ENCODE results near the gene GABBR1.
A peak's percentile ranks its signal among the peaks of the same experiment; 100 is the strongest.

The GABBR1 gene

GRCh38 chr6:29537714-29538403 lies 95.1 kb downstream of the GABBR1 start:
- H3K4me3 Mint-ChIP-seq = no peak overlapping the region
- H3K27me3 Mint-ChIP-seq = peaks cover 38% of the 10 kb centered on the region
- H3K4me1 Mint-ChIP-seq = no peaks in the 10 kb centered on the region
- DNase-seq = no peak
- H3K27ac Mint-ChIP-seq = no peak overlapping the region
- no peaks in the 10 kb centered on the region for H3K9me3 Mint-ChIP-seq
- ATAC-seq = no peak

DNA sequence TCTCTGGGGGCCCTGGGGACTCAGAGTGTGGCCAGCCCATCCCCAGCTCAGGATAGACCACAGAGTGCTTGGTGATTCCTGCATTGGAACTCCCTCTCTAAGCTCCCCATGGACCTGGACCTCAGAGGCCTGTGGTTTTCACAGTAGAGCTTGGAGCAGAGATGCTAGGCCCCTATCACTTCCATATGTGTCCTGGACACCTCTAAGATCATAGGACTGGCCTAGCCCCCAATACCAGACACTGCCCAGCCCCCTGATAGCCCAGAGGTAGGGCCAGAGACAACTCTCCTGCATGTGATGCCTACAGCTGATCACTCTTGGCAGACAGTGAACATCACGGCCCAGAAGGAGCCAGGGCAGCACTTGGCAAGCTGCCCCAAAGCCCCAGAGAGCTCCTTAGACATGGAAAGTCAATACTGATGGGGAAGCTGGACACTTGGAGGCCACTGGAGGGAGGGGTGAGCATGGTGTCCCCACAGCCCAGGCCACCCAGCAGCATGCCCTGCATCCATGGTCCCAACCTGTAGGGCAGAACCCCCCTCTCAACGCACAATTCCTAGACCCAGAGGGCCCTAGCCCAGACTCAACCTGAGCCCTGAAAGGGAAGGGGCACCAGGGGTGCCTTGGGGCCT lies 100.5 kb downstream of the GABBR1 start:
- ATAC-seq (no peak), DNase-seq (no peak)
- peaks cover 20% of the 10 kb centered on the region for H3K27me3 Mint-ChIP-seq
- H3K9me3 Mint-ChIP-seq = no peaks in the 10 kb centered on the region
- peaks cover 14% of the 10 kb centered on the region for H3K4me1 Mint-ChIP-seq
- H3K27ac Mint-ChIP-seq = peak overlapping the region in 1 of 2 donors; percentile 39
- H3K4me3 Mint-ChIP-seq = no peak overlapping the region

GRCh38 chr6:29531668-29532067 lies 101.3 kb downstream of the GABBR1 start:
- no peak overlapping the region for H3K4me3 Mint-ChIP-seq
- no peaks in the 10 kb centered on the region for H3K9me3 Mint-ChIP-seq
- peak in 1 of 2 donors; percentile 33 for DNase-seq
- H3K27me3 Mint-ChIP-seq = peaks cover 20% of the 10 kb centered on the region
- ATAC-seq = peak; percentile 88
- H3K27ac Mint-ChIP-seq = no peak overlapping the region
- H3K4me1 Mint-ChIP-seq = peaks cover 14% of the 10 kb centered on the region

DNA sequence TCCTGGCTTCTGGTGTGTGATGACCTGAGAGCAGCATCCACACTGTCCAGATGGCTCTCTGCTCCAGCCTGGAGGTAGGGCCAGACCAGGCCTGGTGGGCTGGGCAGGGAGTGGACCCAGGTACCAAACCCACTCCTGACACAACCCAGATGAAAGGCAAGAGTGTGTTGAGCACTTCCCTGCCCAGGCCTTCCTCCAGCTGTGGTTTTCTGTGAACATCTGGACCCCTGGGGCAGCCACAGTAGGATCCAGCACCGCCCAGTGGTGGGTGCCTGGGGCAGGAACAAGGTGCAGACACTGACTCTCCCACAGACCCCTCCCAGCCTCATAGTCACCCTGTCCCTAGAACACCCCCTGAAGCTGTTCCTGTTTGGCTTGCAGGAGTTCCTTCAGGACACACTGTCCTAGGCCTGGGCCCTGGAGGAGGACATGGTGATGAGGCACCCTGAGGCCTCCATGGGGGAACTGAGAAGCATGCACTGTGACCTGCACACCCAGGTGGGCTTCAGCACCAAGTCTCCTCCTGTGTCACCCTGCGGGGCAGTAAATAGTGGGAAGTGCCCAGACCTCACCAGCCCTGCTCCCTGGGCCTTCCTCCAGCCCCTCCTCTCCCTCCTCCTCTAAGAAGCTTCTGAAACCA lies 102.2 kb downstream of the GABBR1 start:
- H3K27ac Mint-ChIP-seq = peak overlapping the region in 1 of 2 donors; percentile 87
- H3K4me1 Mint-ChIP-seq = peaks cover 14% of the 10 kb centered on the region
- no peak overlapping the region for H3K4me3 Mint-ChIP-seq
- DNase-seq (no peak), ATAC-seq (no peak)
- no peaks in the 10 kb centered on the region for H3K9me3 Mint-ChIP-seq
- H3K27me3 Mint-ChIP-seq = peaks cover 23% of the 10 kb centered on the region

DNA sequence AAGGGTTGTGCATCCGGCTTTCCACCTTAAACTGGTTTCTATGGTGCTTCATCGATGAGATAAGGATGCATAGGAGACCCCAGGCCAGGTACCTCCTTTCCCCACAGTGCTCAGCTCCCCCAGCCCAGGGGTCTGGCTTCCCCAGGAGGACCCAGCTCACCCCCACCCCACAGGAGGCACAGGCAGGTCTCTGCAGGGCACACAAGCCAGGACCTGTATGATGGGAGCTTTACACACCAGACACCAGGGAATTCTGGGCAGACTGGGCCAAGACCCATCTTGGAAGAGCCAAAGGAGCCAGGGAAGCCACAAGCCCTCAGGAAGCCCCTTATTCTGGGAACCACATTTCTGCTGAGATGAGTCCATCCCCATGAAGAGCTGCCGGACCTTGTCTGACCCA lies 103.0 kb downstream of the GABBR1 start:
- H3K27ac Mint-ChIP-seq = no peak overlapping the region
- H3K4me3 Mint-ChIP-seq = no peak overlapping the region
- DNase-seq = no peak

GRCh38 chr6:29528988-29529560 lies 103.9 kb downstream of the GABBR1 start:
- H3K27me3 Mint-ChIP-seq = peaks cover 40% of the 10 kb centered on the region
- ATAC-seq = no peak
- no peak for DNase-seq
- no peak overlapping the region for H3K4me3 Mint-ChIP-seq
- no peaks in the 10 kb centered on the region for H3K9me3 Mint-ChIP-seq
- H3K4me1 Mint-ChIP-seq = peaks cover 14% of the 10 kb centered on the region
- peak overlapping the region; percentile 55 to 74 for H3K27ac Mint-ChIP-seq

More for the DNA sequence above, 103.0 kb downstream of the GABBR1 start:
- Mint-ChIP-seq H3K9me3 (no peaks in the 10 kb centered on the region), H3K27me3 (peaks cover 31% of the 10 kb centered on the region), H3K4me1 (peaks cover 14% of the 10 kb centered on the region)
- no peak for ATAC-seq

GRCh38 chr6:29528300-29528931 lies 104.6 kb downstream of the GABBR1 start:
- Mint-ChIP-seq H3K4me1 (peaks cover 14% of the 10 kb centered on the region), H3K27ac (no peak overlapping the region), H3K27me3 (peaks cover 40% of the 10 kb centered on the region), H3K9me3 (no peaks in the 10 kb centered on the region), H3K4me3 (no peak overlapping the region)
- no peak for DNase-seq
- ATAC-seq = no peak

- H3K27ac Mint-ChIP-seq = no peak overlapping the region
- no peaks in the 10 kb centered on the region for H3K9me3 Mint-ChIP-seq
- no peak for DNase-seq
- H3K4me3 Mint-ChIP-seq = no peak overlapping the region
- peaks cover 14% of the 10 kb centered on the region for H3K4me1 Mint-ChIP-seq
- H3K27me3 Mint-ChIP-seq = peaks cover 40% of the 10 kb centered on the region
- no peak for ATAC-seq
Observed at GRCh38 chr6:29527564-29527963, 105.4 kb downstream of the GABBR1 start.

GRCh38 chr6:29527126-29527525 lies 105.9 kb downstream of the GABBR1 start:
- DNase-seq (no peak), ATAC-seq (no peak)
- Mint-ChIP-seq H3K27me3 (peaks cover 40% of the 10 kb centered on the region), H3K4me1 (peaks cover 12% of the 10 kb centered on the region), H3K27ac (no peak overlapping the region), H3K9me3 (no peaks in the 10 kb centered on the region), H3K4me3 (no peak overlapping the region)

DNA sequence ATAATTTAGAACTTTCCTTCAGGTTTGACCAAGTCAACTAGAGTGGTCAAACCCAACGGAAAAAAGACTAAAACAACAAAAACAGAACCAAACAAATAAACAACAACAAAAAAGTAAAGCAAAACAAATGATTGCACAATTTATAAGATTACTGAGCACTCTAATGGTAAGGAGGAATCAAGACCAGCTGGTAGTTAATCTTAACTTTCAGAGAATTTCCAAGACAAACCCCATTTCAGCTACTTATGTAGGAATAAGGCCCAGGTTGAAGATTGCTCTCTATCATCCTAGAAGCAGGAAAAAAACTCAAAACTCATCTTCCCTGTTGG lies 107.7 kb downstream of the GABBR1 start:
- Mint-ChIP-seq H3K4me1 (no peaks in the 10 kb centered on the region), H3K27ac (no peak overlapping the region), H3K4me3 (no peak overlapping the region), H3K27me3 (peaks cover 40% of the 10 kb centered on the region), H3K9me3 (no peaks in the 10 kb centered on the region)
- no peak for ATAC-seq
- DNase-seq = no peak

DNA sequence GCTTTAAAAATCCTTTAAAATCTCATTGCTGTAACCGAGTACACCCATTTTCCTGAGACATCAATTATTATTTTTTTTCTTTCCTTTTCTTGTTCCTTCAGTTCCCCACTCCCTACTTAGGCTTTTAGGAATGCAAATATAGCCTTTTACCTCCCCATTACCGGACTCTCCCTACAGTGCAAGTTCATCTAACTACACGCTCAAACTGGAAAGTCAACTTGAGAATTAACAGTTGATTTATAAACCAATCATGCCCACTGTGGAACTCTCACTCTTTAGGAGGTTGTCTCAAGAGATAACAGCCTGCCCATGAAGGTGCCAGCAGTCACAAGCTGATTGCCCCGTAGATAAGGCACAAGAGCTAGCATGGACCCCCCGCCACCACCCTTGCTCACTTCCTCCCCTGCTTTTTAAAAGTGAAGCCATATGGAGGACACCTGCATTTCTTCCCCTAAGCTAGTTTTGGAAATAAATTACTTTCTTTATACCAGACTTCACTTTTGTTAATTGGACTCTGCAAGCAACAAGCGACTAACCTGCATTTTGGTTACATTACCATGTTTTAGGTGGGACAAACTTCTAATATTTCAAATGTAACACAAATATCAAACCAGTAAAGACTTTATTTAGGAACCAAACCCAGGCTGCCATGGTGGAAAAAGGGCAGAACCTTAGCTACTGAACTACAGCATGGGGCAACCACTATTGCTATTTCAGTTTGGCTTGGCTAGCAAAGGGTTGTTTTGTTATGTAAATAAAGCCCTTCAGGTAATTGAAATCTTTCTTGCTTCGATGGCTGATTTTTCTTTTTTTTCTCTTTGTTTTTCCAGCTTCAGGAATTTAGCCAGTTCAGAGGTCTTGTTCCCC lies 108.3 kb downstream of the GABBR1 start:
- Mint-ChIP-seq H3K4me3 (no peak overlapping the region), H3K27me3 (peaks cover 40% of the 10 kb centered on the region), H3K4me1 (no peaks in the 10 kb centered on the region), H3K9me3 (no peaks in the 10 kb centered on the region), H3K27ac (no peak overlapping the region)
- no peak for ATAC-seq
- DNase-seq = no peak

DNA sequence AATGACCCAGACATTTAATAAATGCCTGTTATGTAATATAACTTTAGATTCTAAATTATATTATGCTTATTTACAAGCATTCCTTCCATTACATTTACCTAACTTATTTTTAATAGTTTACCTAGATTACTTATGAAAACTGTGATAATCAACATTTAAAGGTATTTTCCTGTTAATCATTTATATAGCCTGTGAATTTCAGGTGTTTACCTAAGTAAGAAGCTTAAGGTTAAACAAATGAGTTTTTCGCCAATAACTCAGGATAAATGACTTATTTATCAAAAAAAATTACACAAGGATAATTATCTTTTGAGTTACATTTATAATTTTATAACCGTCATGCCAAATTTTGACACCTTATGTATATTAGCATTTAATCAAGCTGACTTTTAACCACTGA lies 108.9 kb downstream of the GABBR1 start:
- Mint-ChIP-seq H3K4me1 (no peaks in the 10 kb centered on the region), H3K9me3 (no peaks in the 10 kb centered on the region), H3K27me3 (peaks cover 34% of the 10 kb centered on the region), H3K27ac (no peak overlapping the region), H3K4me3 (no peak overlapping the region)
- DNase-seq (no peak), ATAC-seq (no peak)

GRCh38 chr6:29522227-29522626 lies 110.8 kb downstream of the GABBR1 start:
- peaks cover 33% of the 10 kb centered on the region for H3K27me3 Mint-ChIP-seq

DNA sequence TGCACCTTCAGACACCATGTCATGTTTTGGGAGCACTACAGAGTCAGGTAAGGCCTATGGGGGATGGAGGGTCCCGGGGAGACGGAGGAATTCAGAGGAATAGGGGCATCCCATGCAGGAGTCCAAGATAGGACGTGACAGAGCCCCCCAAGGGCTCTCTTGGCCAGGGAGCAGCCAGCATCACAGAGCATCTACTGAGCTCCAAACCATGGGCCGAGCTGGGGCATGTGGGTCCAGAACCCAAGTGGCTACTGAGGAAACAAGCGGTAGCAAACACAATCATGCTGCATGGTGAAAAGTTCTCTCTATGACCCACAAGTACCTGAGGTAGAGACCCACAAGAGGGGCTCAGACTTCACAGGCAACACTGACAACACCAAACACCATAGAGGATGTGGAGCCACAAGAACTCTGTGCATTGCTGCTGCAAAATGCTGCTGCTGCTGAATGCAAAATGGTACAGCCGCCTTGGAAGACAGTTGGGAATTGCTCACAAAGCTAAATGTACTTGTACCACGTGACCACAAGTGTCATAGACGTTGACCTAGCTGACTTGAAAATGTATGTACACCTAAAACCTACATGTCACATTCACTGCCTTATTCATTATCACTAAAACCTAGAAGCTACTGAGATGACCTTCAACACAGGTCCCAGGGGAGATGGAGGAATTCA lies 111.8 kb downstream of the GABBR1 start:
- no peak for ATAC-seq
- Mint-ChIP-seq H3K27me3 (peaks cover 41% of the 10 kb centered on the region), H3K4me1 (peaks cover 4% of the 10 kb centered on the region), H3K27ac (no peak overlapping the region), H3K9me3 (no peaks in the 10 kb centered on the region), H3K4me3 (no peak overlapping the region)
- no peak for DNase-seq

More at GRCh38 chr6:29522227-29522626, 110.8 kb downstream of the GABBR1 start:
- Mint-ChIP-seq H3K27ac (no peak overlapping the region), H3K4me3 (no peak overlapping the region), H3K9me3 (no peaks in the 10 kb centered on the region), H3K4me1 (no peaks in the 10 kb centered on the region)
- no peak for DNase-seq
- no peak for ATAC-seq

Data from stimulated activated naive CD8-positive, alpha-beta T cell treated with anti-CD3 and anti-CD28 coated beads, Interleukin-15, amount 100 ng/mL, for 72 hours (primary cell).